ENCODE data around the gene PSD2. TPM values are rescaled to one million over a fixed set of nuclear protein-coding genes. Genes with fewer than 3 reads are reported as not detected.
"Not testable (repeated sequence)": the region's sequence is repeated elsewhere in the genome, so short reads cannot be mapped to it uniquely, and the experiment has no call there.

PSD2 gene
- total RNA-seq, 1 donor from 2014 or later, result under 0.01 TPM

- no peak for DNase-seq
Observed at GRCh38 chr5:139792218-139792617, 3.4 kb upstream of the PSD2 start.

- DNase-seq, result not testable (repeated sequence)
Observed at GRCh38 chr5:139792655-139793054, 3.0 kb upstream of the PSD2 start.

- DNase-seq, result no peak
Observed at GRCh38 chr5:139794067-139794846, 1.4 kb upstream of the PSD2 start.

GRCh38 chr5:139796061-139796806 is 626 bp downstream of the PSD2 start:
- DNase-seq, result no peak

- no peak for DNase-seq
Observed at GRCh38 chr5:139797335-139797734, 1.7 kb downstream of the PSD2 start.

- no peak for DNase-seq
Observed at GRCh38 chr5:139797856-139798510, 2.4 kb downstream of the PSD2 start.

GRCh38 chr5:139798883-139799282 is 3.3 kb downstream of the PSD2 start:
- no peak for DNase-seq

GRCh38 chr5:139799359-139799758 is 3.8 kb downstream of the PSD2 start:
- DNase-seq, result no peak

GRCh38 chr5:139803978-139804377 is 8.4 kb downstream of the PSD2 start:
- DNase-seq, result no peak

GRCh38 chr5:139804800-139805397 is 9.3 kb downstream of the PSD2 start:
- no peak for DNase-seq

- no peak for DNase-seq
Observed at GRCh38 chr5:139805545-139805944, 9.9 kb downstream of the PSD2 start.

GRCh38 chr5:139806111-139806510 is 10.5 kb downstream of the PSD2 start:
- no peak for DNase-seq

GRCh38 chr5:139806726-139807646 is 11.4 kb downstream of the PSD2 start:
- no peak for DNase-seq

- no peak for DNase-seq
Observed at GRCh38 chr5:139807647-139808030, 12.0 kb downstream of the PSD2 start.

GRCh38 chr5:139808481-139809330 is 13.1 kb downstream of the PSD2 start:
- peak; percentile 64 for DNase-seq

- DNase-seq, result no peak
Observed at GRCh38 chr5:139809331-139809810, 13.8 kb downstream of the PSD2 start.

GRCh38 chr5:139810341-139811273 is 15.0 kb downstream of the PSD2 start:
- no peak for DNase-seq

- DNase-seq, result no peak
Observed at GRCh38 chr5:139811274-139811607, 15.6 kb downstream of the PSD2 start.

GRCh38 chr5:139812323-139812722 is 16.7 kb downstream of the PSD2 start:
- DNase-seq, result no peak
